ENCODE data around the gene LAMA2. TPM values are rescaled to one million over a fixed set of nuclear protein-coding genes. Genes with fewer than 3 reads are reported as not detected.
A peak's percentile ranks its signal among the peaks of the same experiment; 100 is the strongest.

The LAMA2 gene
- total RNA-seq, 1 experiment from 2014 or later, result 8.2 TPM

DNA sequence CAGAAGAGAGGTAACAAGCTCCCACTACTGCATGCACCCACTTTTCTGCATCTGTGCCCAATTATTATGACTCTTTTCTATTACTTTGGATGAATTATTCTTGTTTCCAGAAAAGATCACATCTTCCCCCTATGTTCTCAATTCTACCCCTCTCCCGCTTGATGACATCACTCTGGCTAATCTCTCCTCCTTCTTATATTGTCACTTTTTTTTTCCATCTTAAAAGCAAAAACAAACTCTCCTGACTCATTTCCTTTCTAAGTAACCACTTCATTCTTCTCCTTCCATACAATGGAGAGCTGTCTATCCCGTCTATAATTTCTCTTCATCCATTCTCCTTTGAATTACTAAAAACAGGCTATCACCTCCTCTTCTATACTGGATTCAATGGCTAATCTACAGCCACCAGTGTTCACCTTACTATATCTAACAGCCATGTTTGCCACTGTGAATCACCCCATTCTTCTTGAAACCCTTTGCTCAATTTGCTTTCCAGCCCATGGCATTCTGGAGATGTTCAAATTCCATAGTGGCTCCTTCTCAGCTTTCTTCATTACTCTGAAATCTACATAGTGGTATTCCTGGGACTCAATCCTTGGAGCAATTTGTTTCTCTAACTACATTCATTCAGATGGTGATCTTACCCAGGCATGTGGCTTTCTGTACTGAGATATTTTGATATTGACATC lies 448.7 kb downstream of the LAMA2 start:
- POLR2A ChIA-PET, result no interaction called here

DNA sequence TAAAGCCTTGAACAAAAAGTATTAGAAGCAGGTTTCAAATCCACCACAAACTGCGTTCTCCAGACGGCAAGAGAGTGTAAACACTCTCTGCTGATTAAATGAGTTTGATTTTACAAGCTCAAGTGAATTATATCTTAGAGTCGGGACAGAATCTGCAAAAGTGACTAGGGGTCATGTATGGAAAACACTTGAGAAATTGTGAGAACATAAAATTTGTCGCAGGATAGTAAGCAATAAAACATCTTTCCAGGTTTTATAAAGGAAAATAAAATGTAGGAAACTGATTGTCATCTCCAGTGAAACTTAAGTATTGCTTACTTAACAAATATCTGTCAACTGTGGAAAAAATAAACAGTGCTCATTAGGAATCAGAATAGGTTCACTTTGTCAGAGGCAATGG lies 452.9 kb downstream of the LAMA2 start:
- Histone ChIP-seq H3K36me3 (ENCODE audit: control insufficient read depth in 1 of 2, insufficient read depth in 2 of 2, low read length in 2 of 2) (no peaks in the 10 kb centered on the region), H2AFZ (ENCODE audit: low read depth, low read length, poor library complexity, severe bottlenecking) (no peak overlapping the region), H3K9ac (ENCODE audit: low read length) (no peak overlapping the region), H3K27me3 (ENCODE audit: insufficient read depth, low read length) (no peaks in the 10 kb centered on the region), H3K9me3 (ENCODE audit: control insufficient read depth in 1 of 2, insufficient read depth in 1 of 2, low read depth in 1 of 2, low read length in 2 of 2) (no peaks in the 10 kb centered on the region), H3K27ac (ENCODE audit: low read depth, low read length) (no peak overlapping the region), H4K20me1 (ENCODE audit: insufficient read depth) (no peaks in the 10 kb centered on the region), H3K4me2 (ENCODE audit: low read length) (no peak overlapping the region), H3K4me3 (replicated peaks in 1 of 2; ENCODE audit: low read depth in 1 of 2, low read length in 2 of 2) (no peak overlapping the region), H3K4me1 (ENCODE audit: control insufficient read depth in 1 of 2, insufficient read depth in 2 of 2, low read length in 2 of 2) (0 out of 4 replicates have a peak, but pooled peaks cover 0 to 3% of the 10 kb centered on the region in 2 experiments), H3K79me2 (ENCODE audit: insufficient read depth, low read length) (no peaks in the 10 kb centered on the region), H3K9me2 (ENCODE audit: insufficient read depth) (no peaks in the 10 kb centered on the region)
- no TSS peak for BruUV-seq (replicated peaks)
- intact Hi-C loops (cut with micrococcal nuclease), result no loop called here
- CTCF ChIA-PET, result no interaction called here
- RAD21 ChIA-PET (ENCODE audit: low non-redundant PET in 1 of 2, low total read pairs in 2 of 2, uncharacterized antibody in 2 of 2, unreplicated experiment in 2 of 2), result no interaction called here
- POLR2A ChIA-PET, result no interaction called here
- no peak for ATAC-seq
- DNase-seq (ENCODE audit: low read depth, low spot score), result no peak
- no peak for TF ChIP-seq JUND (IDR thresholded peaks at IDR 0.05)
- no peak for TF ChIP-seq ZNF274 (IDR thresholded peaks at IDR 0.05; ENCODE audit: low read depth, low read length)
- TF ChIP-seq, protein P1, sequence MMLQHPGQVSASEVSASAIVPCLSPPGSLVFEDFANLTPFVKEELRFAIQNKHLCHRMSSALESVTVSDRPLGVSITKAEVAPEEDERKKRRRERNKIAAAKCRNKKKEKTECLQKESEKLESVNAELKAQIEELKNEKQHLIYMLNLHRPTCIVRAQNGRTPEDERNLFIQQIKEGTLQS (IDR thresholded peaks at IDR 0.05), result no peak
- no peak for TF ChIP-seq ZFX (IDR thresholded peaks at IDR 0.05)
- TF ChIP-seq, protein P2, sequence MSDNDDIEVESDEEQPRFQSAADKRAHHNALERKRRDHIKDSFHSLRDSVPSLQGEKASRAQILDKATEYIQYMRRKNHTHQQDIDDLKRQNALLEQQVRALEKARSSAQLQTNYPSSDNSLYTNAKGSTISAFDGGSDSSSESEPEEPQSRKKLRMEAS (IDR thresholded peaks at IDR 0.05), result no peak
- no peak for TF ChIP-seq SIN3A (IDR thresholded peaks at IDR 0.05; ENCODE audit: low read depth)
- TF ChIP-seq TCF7L2 (IDR thresholded peaks at IDR 0.05; ENCODE audit: borderline replicate concordance, extremely low read depth, insufficient read depth, insufficient read length), result no peak
- TF ChIP-seq SP1 (IDR thresholded peaks at IDR 0.05; ENCODE audit: low read depth), result no peak
- TF ChIP-seq, protein P3, sequence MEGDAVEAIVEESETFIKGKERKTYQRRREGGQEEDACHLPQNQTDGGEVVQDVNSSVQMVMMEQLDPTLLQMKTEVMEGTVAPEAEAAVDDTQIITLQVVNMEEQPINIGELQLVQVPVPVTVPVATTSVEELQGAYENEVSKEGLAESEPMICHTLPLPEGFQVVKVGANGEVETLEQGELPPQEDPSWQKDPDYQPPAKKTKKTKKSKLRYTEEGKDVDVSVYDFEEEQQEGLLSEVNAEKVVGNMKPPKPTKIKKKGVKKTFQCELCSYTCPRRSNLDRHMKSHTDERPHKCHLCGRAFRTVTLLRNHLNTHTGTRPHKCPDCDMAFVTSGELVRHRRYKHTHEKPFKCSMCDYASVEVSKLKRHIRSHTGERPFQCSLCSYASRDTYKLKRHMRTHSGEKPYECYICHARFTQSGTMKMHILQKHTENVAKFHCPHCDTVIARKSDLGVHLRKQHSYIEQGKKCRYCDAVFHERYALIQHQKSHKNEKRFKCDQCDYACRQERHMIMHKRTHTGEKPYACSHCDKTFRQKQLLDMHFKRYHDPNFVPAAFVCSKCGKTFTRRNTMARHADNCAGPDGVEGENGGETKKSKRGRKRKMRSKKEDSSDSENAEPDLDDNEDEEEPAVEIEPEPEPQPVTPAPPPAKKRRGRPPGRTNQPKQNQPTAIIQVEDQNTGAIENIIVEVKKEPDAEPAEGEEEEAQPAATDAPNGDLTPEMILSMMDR (IDR thresholded peaks at IDR 0.05 in 2 of 3, conservative IDR thresholded peaks at IDR 0.05 in 1 of 3; ENCODE audit: borderline replicate concordance in 1 of 3, insufficient read depth in 1 of 3, low read depth in 2 of 3, low read length in 2 of 3), result no peak
- no peak for TF ChIP-seq EZH2 (IDR thresholded peaks at IDR 0.05)
- TF ChIP-seq POLR2AphosphoS5 (IDR thresholded peaks at IDR 0.05; ENCODE audit: low read depth, low read length), result no peak
- TF ChIP-seq EGR1 (IDR thresholded peaks at IDR 0.05; ENCODE audit: low read depth), result no peak
- no peak for TF ChIP-seq RAD21 (IDR thresholded peaks at IDR 0.05; ENCODE audit: low read depth)
- TF ChIP-seq SRF (IDR thresholded peaks at IDR 0.05; ENCODE audit: low read depth), result no peak
- no peak for TF ChIP-seq FOSL1 (IDR thresholded peaks at IDR 0.05; ENCODE audit: low read depth)
- TF ChIP-seq ELF1 (IDR thresholded peaks at IDR 0.05; ENCODE audit: borderline replicate concordance, low read depth), result no peak

More for the DNA sequence above, 448.7 kb downstream of the LAMA2 start:
- H3K4me3 ChIP-seq (replicated peaks in 1 of 2; ENCODE audit: low read depth in 1 of 2, low read length in 2 of 2), result no peak overlapping the region
- no peaks in the 10 kb centered on the region for H3K79me2 ChIP-seq (ENCODE audit: insufficient read depth, low read length)
- ATAC-seq (no peak), DNase-seq (ENCODE audit: low read depth, low spot score) (no peak)
- no peaks in the 10 kb centered on the region for H3K27me3 ChIP-seq (ENCODE audit: insufficient read depth, low read length)
- H3K9me2 ChIP-seq (ENCODE audit: insufficient read depth), result no peaks in the 10 kb centered on the region
- H3K9ac ChIP-seq (ENCODE audit: low read length), result no peak overlapping the region
- TF ChIP-seq SP1 (IDR thresholded peaks at IDR 0.05; ENCODE audit: low read depth), result no peak
- no peak for TF ChIP-seq FOSL1 (IDR thresholded peaks at IDR 0.05; ENCODE audit: low read depth)
- TF ChIP-seq SIN3A (IDR thresholded peaks at IDR 0.05; ENCODE audit: low read depth), result no peak
- H3K36me3 ChIP-seq (ENCODE audit: control insufficient read depth in 1 of 2, insufficient read depth in 2 of 2, low read length in 2 of 2), result no peaks in the 10 kb centered on the region
- intact Hi-C loops (cut with micrococcal nuclease), result no loop called here
- ChIA-PET CTCF (no interaction called here), RAD21 (ENCODE audit: low non-redundant PET in 1 of 2, low total read pairs in 2 of 2, uncharacterized antibody in 2 of 2, unreplicated experiment in 2 of 2) (no interaction called here)
- H3K9me3 ChIP-seq (ENCODE audit: control insufficient read depth in 1 of 2, insufficient read depth in 1 of 2, low read depth in 1 of 2, low read length in 2 of 2), result no peaks in the 10 kb centered on the region
- peak overlapping the region; percentile 60 for H2AFZ ChIP-seq (ENCODE audit: low read depth, low read length, poor library complexity, severe bottlenecking)
- H3K4me1 ChIP-seq (ENCODE audit: control insufficient read depth in 1 of 2, insufficient read depth in 2 of 2, low read length in 2 of 2), result 0 out of 4 replicates have a peak, but pooled peaks cover 0 to 3% of the 10 kb centered on the region in 2 experiments
- H3K27ac ChIP-seq (ENCODE audit: low read depth, low read length), result no peak overlapping the region
- no peaks in the 10 kb centered on the region for H4K20me1 ChIP-seq (ENCODE audit: insufficient read depth)
- no TSS peak for BruUV-seq (replicated peaks)
- no peak overlapping the region for H3K4me2 ChIP-seq (ENCODE audit: low read length)
